ENCODE measurements around the gene POC1B.

- TF ChIP-seq CTCF (IDR thresholded peaks at IDR 0.05) (no peak), EP300 (IDR thresholded peaks at IDR 0.05) (no peak), POLR2A (IDR thresholded peaks at IDR 0.05) (no peak)
Observed at GRCh38 chr12:89497005-89497404, 28.8 kb downstream of the POC1B start.
